HEK293 (cell line): ENCODE measurements around the gene TMEM164.

Experiments used
- ZBTB21 ChIP-seq: fragments of 450-650 bp; formaldehyde crosslinking; IDR thresholded peaks from 2 replicates; pipeline ENCODE4 v1.5.1; 2017; ENCODE audit warnings: missing biosample characterization, missing genetic modification characterization
- ZNF2 ChIP-seq: fragments of 450-650 bp; formaldehyde crosslinking; IDR thresholded peaks from 2 replicates; pipeline ENCODE4 v1.5.1; 2016; ENCODE audit warnings: missing biosample characterization, missing genetic modification characterization
- ZNF248 ChIP-seq: fragments of 450-650 bp; formaldehyde crosslinking; IDR thresholded peaks from 2 replicates; pipeline ENCODE4 v1.5.1; 2017; ENCODE audit warnings: missing biosample characterization, missing genetic modification characterization
- TF ChIP-seq, protein P1 (sequence below): fragments of 450-650 bp; formaldehyde crosslinking; IDR thresholded peaks from 2 replicates; pipeline ENCODE4 v1.5.1; 2016; ENCODE audit warnings: missing biosample characterization, missing genetic modification characterization

DNA sequence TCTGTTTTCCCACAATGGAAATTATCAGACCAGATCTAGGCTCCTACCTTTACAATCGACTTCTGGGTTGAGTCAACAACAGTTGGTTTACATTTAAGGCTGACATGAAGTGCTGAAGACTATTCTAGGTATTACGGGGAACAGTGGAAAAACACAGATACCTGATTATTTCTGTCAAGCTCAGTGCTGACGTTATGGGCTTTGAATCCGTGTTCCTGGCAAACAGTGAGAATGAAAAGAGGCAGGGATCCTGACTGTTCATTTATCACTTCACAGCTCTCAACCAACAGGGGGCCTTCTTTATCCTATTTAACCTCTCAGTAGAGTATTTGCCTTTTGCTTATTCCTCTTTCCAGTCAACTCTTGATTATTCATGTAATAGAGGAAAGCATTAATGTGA is 43.1 kb downstream of the TMEM164 start:
- TF ChIP-seq ZBTB21 (tag by site-specific recombination) (no peak), ZNF2 (no peak), ZNF248 (tag by site-specific recombination) (no peak)
- TF ChIP-seq, protein P1, sequence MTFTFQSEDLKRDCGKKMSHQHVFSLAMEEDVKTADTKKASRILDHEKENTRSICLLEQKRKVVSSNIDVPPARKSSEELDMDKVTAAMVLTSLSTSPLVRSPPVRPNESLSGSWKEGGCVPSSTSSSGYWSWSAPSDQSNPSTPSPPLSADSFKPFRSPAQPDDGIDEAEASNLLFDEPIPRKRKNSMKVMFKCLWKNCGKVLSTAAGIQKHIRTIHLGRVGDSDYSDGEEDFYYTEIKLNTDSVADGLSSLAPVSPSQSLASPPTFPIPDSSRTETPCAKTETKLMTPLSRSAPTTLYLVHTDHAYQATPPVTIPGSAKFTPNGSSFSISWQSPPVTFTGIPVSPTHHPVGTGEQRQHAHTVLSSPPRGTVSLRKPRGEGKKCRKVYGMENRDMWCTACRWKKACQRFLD (tag by site-specific recombination): no peak
